ENCODE measurements around the gene TGM5. TPM values are rescaled to one million over a fixed set of nuclear protein-coding genes. Genes with fewer than 3 reads are reported as not detected.

TGM5 gene
- polyA plus RNA-seq, 1 experiment: not detected

DNA sequence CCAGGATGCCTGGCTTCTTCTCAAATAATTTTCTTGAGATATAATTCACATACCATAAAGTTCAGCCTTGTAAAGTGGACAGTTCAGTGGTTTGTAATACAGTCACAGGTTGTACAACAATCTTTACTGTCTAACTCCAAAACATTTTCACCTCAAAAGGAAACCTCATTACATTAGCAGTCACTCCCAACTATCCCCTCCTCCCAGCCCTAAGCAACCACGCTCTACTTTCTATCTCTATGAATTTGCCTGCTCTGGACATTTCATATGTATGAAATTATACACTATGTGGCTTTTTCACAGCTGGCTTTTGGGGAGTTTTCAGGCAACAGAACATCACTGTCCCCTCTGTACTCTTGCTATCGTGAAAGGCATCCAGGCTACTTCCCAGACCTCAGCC, 17.5 kb downstream of the TGM5 start:
- POLR2A ChIA-PET: no interaction called here
- DNase-seq (ENCODE audit: low read depth): no peak
- CTCF ChIA-PET: interaction anchor here (0.9 kb wide), 1 partner anchor 24 kb away, joined by 3 read pairs; no protein-coding TSS in a partner anchor

DNA sequence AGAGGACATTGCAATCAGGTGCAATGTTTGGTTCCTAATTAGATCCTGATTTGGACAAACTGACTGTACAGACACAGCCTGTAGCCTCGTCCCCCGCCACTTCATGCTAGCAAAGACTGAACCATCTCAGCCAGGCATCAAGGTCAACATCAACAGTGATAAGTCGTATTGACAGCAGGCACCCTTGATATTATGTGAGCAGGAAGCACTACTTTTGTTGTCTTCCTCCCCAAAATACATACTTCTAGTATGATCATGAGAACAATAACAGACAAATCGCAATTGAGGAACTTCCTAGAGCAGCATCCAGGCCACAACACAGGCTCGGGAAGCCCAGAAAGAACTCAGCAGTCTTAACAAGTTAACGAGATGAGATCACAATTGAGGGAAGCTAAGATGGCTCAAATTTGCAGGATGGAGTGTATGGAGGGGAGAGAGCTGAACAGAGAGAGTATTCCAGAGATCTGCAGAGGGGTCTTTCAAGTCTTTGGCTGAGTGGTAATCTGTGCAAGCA, 20.4 kb downstream of the TGM5 start:
- CTCF ChIA-PET: interaction anchor here (0.7 to 1.3 kb wide), 2 partner anchors 11 to 18 kb away, joined by 3 read pairs; no protein-coding TSS in a partner anchor
- TF ChIP-seq, protein P1, sequence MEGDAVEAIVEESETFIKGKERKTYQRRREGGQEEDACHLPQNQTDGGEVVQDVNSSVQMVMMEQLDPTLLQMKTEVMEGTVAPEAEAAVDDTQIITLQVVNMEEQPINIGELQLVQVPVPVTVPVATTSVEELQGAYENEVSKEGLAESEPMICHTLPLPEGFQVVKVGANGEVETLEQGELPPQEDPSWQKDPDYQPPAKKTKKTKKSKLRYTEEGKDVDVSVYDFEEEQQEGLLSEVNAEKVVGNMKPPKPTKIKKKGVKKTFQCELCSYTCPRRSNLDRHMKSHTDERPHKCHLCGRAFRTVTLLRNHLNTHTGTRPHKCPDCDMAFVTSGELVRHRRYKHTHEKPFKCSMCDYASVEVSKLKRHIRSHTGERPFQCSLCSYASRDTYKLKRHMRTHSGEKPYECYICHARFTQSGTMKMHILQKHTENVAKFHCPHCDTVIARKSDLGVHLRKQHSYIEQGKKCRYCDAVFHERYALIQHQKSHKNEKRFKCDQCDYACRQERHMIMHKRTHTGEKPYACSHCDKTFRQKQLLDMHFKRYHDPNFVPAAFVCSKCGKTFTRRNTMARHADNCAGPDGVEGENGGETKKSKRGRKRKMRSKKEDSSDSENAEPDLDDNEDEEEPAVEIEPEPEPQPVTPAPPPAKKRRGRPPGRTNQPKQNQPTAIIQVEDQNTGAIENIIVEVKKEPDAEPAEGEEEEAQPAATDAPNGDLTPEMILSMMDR (IDR thresholded peaks at IDR 0.05; ENCODE audit: insufficient read depth, low read depth, low read length): no peak
- no peak overlapping the region for H3K4me3 ChIP-seq (ENCODE audit: low read depth, low read length)
- no peak for DNase-seq (ENCODE audit: low read depth)
- H3K36me3 ChIP-seq (ENCODE audit: control insufficient read depth, insufficient read depth, low read length): no peaks in the 10 kb centered on the region
- POLR2A ChIA-PET: interaction anchor here (0.6 kb wide), 1 partner anchor 742 kb away, joined by 3 read pairs; no protein-coding TSS in a partner anchor
- H3K27me3 ChIP-seq (ENCODE audit: control insufficient read depth, insufficient read depth, low read length): peaks cover 27% of the 10 kb centered on the region

More for the DNA sequence above, 17.5 kb downstream of the TGM5 start:
- peaks cover 12% of the 10 kb centered on the region; the same call in 1 of the 2 replicates for H3K27me3 ChIP-seq (ENCODE audit: control insufficient read depth, insufficient read depth, low read length)
- H3K36me3 ChIP-seq (ENCODE audit: control insufficient read depth, insufficient read depth, low read length): no peaks in the 10 kb centered on the region
- TF ChIP-seq, protein P1 (IDR thresholded peaks at IDR 0.05; ENCODE audit: insufficient read depth, low read depth, low read length): no peak
- H3K4me3 ChIP-seq (ENCODE audit: low read depth, low read length): no peak overlapping the region

DNA sequence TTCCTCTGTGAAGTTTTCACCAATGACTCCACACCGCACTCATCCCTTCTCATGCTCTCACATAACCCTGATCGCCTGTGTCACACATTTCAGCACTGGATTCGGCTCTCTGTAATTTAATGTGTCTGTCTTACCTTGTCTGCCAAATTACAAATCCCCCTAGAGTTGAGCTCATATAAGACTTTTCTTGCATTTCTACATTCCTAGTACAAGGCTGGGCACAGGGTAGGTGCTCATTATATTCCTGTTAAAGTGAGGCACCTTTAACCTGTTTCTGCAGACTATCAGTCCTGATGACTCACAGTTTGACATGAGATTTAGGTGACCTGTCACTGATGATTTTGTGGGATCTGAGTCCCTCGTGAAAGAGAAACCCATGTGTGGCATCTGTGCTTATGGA, 22.6 kb downstream of the TGM5 start:
- no peak for DNase-seq (ENCODE audit: low read depth)
- ChIA-PET POLR2A (no interaction called here), CTCF (interaction anchor here (1.3 kb wide), 1 partner anchor 19 kb away, joined by 3 read pairs; no protein-coding TSS in a partner anchor)
- Histone ChIP-seq H3K27me3 (ENCODE audit: control insufficient read depth, insufficient read depth, low read length) (peaks cover 27% of the 10 kb centered on the region), H3K36me3 (ENCODE audit: control insufficient read depth, insufficient read depth, low read length) (no peaks in the 10 kb centered on the region), H3K4me3 (ENCODE audit: low read depth, low read length) (no peak overlapping the region)
- TF ChIP-seq, protein P1 (IDR thresholded peaks at IDR 0.05; ENCODE audit: insufficient read depth, low read depth, low read length): no peak

DNA sequence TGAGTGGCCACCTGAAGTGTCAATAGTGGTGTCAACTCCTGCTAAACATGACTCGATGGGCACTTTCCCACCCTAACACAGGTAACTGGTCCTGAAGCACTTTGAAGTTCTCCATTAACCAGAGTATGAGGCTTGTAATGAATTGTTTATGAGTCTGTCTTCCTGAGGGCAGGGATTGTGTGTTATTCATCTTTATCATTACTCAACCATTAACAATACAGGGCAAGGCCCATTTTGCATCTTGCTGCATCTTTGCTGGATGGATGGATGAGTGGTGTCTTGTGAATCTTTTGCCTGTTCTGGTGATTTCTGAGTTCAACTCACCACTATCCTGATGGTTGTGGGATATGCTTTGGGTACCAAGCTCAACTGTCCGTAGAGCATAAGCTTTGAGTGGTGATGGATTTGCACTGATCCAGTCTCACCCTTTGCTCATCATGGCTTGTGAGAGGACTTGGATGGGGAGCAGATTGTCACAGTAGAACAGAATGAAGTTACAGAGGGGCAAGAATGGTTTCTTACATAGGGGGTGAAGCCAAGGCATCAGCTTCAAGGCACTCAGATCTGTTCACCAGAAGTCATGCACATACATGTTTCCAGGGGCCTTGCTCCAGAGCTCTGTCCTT, 23.6 kb downstream of the TGM5 start:
- Histone ChIP-seq H3K4me3 (ENCODE audit: low read depth, low read length) (no peak overlapping the region), H3K27me3 (ENCODE audit: control insufficient read depth, insufficient read depth, low read length) (peaks cover 33% of the 10 kb centered on the region), H3K36me3 (ENCODE audit: control insufficient read depth, insufficient read depth, low read length) (no peaks in the 10 kb centered on the region)
- TF ChIP-seq, protein P1 (IDR thresholded peaks at IDR 0.05; ENCODE audit: insufficient read depth, low read depth, low read length): no peak
- POLR2A ChIA-PET: interaction anchor here (0.5 kb wide), 1 partner anchor 75 kb away, joined by 12 read pairs; no protein-coding TSS in a partner anchor
- CTCF ChIA-PET: interaction anchor here (1.0 to 2.2 kb wide), 3 partner anchors 14 to 39 kb away, joined by 4 to 7 read pairs (median 5); no protein-coding TSS in a partner anchor
- no peak for DNase-seq (ENCODE audit: low read depth)

DNA sequence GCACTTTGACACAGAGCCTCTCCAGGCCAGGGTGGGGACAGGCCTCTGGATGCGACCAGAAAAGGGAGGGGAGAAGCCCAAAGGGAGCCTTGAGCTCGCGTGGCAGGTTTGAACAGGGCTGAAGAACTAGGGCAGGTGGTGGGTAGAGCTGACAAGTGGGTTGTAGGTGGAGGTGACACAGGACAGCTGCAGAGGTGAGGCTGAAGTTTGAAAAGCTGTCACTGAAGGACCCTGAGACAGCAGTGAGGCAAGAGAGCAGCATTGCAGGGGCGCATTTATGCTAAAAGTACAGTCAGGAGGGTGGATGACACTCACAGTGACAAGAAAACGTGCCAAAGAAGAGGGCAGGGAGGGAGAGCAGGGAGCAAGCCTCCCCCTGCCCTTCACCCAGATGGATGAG, 24.1 kb downstream of the TGM5 start:
- CTCF ChIA-PET: interaction anchor here (1.0 to 2.2 kb wide), 5 partner anchors 13 to 44 kb away, joined by 3 to 11 read pairs (median 5); no protein-coding TSS in a partner anchor
- no peaks in the 10 kb centered on the region for H3K36me3 ChIP-seq (ENCODE audit: control insufficient read depth, insufficient read depth, low read length)
- no peak for DNase-seq (ENCODE audit: low read depth)
- peaks cover 36% of the 10 kb centered on the region for H3K27me3 ChIP-seq (ENCODE audit: control insufficient read depth, insufficient read depth, low read length)
- TF ChIP-seq, protein P1 (IDR thresholded peaks at IDR 0.05; ENCODE audit: insufficient read depth, low read depth, low read length): no peak
- POLR2A ChIA-PET: no interaction called here
- H3K4me3 ChIP-seq (ENCODE audit: low read depth, low read length): no peak overlapping the region
